DMS53 treated with DMSO at 0.1 percent for 48 hours (cell line): ENCODE data around the gene IARS1.

Experiments used
- DNase-seq: peaks from one replicate; lab custom pipeline; 2025; ENCODE audit not compliant: unreplicated experiment; lab: John Stamatoyannopoulos, UW

Gene IARS1

GRCh38 chr9:92295827-92296258 is 2.3 kb upstream of the IARS1 start:
- DNase-seq = peak; percentile 6

DNA sequence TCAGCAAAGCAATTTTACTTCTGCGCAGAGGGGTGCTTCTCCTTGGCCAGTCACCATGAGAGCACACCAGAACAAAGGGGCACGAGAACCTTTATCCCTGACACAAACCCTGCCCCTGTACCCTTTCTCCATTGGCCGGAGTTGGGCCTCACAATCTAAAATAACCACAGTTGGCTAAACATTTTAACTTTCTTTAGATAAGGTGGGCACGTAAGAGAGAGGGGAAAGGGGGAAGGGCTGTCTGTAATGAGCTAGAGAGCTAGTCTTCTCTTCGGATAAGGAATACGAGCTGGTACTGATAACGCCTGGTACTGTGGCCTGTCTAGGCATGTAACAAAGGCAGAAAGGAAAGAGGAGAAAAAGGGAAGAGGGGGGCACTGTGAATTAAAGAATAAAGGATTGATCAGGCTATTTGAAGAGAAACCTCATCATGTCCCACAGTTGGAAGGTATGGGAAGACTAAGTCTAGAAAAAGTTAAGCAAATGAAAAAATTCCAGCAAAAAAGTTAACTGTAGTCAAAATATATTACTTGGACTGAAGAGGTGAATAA is 1.8 kb upstream of the IARS1 start:
- no peak for DNase-seq

- peak; percentile 15 for DNase-seq
These were observed 790 bp upstream of the IARS1 start for GRCh38 chr9:92294297-92294676.

- no peak for DNase-seq
These were observed 482 bp downstream of the IARS1 start for GRCh38 chr9:92293075-92293354.

DNA sequence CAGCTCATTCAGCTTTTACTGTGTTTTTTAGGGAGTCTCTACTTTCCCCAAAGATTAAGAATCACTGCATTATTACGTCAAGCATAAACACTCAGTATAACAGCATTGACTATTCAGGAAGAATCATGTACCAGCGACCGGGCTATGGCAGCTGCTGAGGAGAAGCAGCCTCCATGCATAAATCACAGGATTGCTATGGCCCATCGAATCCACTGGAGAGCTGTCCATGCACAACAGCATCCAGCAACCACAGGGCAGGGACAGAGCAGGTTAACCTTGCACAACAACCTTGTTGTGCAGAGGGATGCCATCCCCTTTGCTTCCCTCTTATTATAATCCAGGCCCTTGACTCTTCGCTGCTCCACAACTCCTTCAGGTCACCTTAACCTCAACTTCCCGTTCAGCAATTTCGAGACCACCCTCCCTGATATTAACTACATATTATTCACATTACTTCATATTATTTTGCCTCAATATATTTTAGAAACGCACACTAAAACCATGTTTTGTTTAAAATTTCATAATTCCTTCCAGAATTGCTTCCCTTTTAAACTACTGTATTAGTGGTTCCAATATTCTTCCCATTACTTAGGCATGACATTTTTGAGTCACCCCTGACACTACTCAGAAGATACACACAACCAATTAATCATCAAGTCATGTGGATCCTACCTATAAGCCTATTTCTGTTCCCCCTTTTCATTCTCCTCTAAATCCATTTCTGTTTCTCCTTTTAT is 991 bp downstream of the IARS1 start:
- DNase-seq = no peak

- DNase-seq = no peak
These were observed 1.9 kb downstream of the IARS1 start for GRCh38 chr9:92291577-92291976.

DNA sequence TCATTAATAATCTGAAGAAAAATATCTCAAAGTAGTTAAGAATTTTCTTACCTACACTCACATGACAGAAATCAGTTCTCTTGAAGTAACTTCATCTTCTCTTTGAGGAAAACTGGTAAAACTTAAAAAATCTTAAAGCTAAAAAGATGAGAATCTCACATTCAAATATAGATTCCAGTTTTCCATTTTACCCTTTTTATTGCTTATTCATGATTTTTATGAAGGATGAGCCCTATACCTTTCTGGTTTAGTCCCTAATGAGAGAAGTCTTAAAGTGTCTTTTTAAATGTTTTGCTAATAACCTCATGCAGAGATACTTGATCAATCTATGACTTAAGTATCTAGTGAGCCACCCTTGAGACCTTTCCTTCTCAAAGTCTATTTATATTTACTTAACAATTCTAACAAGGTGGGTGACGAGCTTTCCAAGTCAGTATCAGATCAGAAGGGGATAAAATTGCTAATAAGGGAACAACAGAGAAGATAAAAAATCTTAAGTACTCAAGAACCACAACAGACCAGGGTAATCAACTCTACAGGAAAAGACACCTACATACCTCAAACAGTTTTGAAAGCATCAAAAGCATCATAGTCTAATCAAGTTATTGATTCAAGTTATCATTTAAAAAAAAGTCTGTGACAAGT is 2.6 kb downstream of the IARS1 start:
- no peak for DNase-seq

DNA sequence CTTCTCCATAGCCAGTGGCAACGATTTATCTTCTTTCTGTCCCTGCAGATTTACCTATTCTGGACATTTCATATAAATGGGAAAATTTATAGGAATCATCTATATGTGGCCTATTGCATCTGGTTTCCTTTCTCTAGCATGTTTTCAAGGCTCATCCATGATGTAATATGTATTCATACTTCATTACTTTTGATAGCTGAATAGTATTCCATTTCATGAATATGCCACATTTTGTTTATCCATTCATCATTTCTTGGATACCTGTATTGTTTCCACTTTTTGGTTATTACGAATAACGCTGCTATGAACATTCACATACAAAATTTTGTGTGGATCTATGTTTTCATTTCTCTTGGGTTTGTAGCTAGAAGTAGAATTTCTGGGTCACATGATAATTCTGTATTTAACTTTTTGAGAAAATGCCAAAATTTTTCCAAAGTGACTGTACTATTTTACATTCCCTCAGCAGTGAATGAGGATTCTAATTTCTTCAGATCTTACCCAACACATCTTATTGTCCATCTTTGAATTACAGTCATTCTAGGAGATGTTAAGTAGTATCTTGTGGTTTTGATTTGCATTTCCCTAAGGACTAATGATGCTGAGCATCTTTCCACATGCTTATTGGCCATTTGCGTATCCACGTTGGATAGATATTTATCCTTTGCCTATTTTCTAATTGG is 3.6 kb downstream of the IARS1 start:
- no peak for DNase-seq

- no peak for DNase-seq
These were observed 14.2 kb downstream of the IARS1 start for GRCh38 chr9:92279302-92279701.

DNA sequence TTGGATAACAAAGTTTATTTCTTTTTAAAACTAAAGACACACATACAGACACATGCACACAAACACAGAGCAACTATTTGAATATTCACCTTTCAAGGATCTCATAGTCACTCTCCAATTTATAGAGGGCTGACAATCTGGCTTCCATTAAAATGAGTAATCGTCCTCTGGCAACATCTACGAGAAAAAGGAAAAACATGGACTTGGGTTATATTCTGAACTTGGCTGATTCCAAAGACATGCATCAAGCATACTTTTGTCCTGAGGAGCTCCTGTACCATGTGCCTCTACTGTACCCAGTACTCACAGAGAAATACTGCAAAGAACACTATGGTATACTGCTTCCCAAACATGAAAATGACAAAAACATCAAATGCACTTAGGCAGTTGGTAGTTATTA is 15.4 kb downstream of the IARS1 start:
- no peak for DNase-seq

- no peak for DNase-seq
These were observed 17.0 kb downstream of the IARS1 start for GRCh38 chr9:92276331-92277032.

DNA sequence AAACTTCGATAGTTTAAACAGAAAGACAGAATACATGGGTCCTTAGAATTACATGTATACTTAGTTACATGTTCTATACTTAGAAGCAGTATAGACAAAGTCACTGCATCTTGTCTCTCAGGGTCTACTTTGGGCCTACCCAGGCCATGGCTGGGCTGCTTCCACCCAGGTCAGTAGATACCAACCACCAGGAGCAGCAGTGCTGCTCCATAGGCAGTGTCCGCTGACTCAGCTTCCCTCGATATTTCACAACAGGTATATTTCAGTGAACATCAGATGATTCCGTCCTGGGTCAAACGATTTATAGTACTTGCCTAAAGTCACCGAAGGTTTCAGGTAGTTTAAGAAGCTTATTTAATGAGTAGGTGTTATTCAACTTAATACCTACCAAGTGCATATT is 18.0 kb downstream of the IARS1 start:
- no peak for DNase-seq

GRCh38 chr9:92270511-92270910 is 23.0 kb downstream of the IARS1 start:
- no peak for DNase-seq

DNA sequence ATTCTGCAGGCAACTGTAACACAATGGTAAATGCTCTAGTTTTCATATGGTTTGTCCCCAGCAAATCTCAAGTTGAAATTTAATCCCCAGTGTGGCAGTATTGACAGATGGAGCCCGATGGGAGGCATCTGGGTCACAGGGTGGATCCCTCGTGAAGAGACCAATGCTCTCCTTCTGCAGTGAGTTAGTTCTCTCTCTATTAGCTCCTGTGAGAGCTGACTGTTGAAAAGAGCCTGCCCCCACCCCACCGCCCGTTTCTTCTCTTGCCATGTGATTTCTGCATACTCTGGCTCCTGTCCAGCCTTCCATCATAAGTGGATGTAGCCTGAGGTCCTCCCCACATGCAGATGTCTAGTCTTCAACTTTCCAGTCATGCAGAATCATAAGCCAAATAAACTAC is 27.0 kb downstream of the IARS1 start:
- DNase-seq = no peak

DNA sequence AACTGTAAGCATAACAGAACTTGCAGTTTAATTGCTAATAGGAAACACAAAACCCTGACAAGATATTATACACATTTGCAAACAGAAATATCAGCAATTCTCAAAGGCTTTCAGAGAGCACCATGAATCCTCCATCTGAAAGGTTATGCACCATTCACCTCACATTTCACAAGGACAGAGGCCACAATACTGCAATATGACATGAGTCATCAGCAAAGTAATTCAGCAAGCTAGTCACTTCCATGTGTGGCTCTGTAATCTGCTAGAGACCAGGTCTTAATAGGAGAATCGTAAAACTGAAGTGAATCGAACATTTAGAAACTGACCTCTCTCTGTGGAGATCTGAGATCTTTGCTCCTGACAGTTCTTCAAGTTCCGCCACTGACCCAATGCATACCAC is 28.3 kb downstream of the IARS1 start:
- DNase-seq = no peak

GRCh38 chr9:92263131-92263530 is 30.4 kb downstream of the IARS1 start:
- no peak for DNase-seq

DNA sequence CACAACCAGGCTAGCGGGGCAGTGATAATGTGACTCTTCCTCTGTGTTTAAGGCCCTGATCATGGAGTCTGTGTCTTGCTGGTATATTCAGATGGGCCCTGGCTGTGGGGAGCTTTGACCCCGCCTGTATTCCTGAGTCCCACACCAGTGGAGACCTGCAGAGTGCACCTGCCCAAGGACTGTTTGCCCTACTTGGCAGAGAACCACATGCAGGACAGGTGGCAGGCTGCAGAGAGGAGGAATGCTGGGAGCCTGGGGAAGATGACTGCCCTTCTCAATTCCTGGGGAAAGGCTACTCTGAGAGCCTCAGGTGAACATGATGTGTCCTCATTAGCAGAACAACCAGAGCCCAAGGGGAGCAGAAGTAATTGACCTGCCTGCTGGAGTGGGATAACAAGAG is 36.2 kb downstream of the IARS1 start:
- no peak for DNase-seq

GRCh38 chr9:92254381-92255337 is 38.8 kb downstream of the IARS1 start:
- no peak for DNase-seq

DNA sequence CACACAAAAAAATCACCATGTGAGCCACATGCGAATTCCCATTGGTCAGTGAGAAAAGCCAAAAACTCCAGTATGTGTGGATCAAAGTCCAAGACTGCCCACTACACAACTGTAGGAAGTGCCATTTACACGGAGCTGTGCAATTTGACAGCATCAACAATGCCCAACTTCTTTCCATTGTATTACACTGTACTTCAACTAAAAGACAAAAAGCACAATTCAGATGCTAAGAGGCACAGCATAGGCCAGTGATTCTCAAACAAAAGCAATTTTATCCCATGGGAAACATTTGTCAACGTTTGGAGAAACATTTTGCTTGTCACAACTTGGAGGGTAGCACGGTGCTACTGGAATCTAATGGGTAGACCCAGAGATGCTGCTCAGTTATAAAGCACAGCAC is 39.8 kb downstream of the IARS1 start:
- DNase-seq = no peak

DNA sequence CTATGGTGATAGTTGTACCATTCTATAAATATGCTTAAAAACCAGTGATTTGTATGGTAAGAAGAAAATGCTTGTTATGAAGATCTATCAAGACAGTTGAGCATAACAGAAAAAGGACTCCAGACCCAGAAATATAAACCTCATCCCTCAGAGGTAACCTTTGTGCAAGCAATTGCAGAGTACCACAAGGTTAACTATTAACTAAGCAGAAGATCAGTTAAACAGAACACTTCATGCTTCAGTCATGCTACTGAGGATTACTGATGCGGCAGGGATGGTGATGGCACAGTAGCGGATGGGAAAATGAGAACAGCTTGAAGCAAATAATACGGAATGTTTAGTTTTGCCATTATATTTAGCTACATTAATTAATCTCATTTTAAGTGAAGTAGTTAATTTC is 45.5 kb downstream of the IARS1 start:
- DNase-seq = peak; percentile 60

- DNase-seq = no peak
These were observed 46.2 kb downstream of the IARS1 start for GRCh38 chr9:92247296-92247695.
